ENCODE data around the gene STYXL1.
"Not testable (repeated sequence)": the region's sequence is repeated elsewhere in the genome, so short reads cannot be mapped to it uniquely, and the experiment has no call there.

GRCh38 chr7:76094326-76094725 is 46.5 kb upstream of the STYXL1 start:
- not testable (repeated sequence) for TF ChIP-seq POLR2AphosphoS5 (IDR thresholded peaks at IDR 0.05; ENCODE audit: low read depth, low read length); POLR2A (IDR thresholded peaks at IDR 0.05; ENCODE audit: low read depth, low read length); TAF1 (IDR thresholded peaks at IDR 0.05; ENCODE audit: borderline replicate concordance, low read depth, low read length)

Data from GM12892 (cell line).